ENCODE measurements around the gene APOBEC3G.

DNA sequence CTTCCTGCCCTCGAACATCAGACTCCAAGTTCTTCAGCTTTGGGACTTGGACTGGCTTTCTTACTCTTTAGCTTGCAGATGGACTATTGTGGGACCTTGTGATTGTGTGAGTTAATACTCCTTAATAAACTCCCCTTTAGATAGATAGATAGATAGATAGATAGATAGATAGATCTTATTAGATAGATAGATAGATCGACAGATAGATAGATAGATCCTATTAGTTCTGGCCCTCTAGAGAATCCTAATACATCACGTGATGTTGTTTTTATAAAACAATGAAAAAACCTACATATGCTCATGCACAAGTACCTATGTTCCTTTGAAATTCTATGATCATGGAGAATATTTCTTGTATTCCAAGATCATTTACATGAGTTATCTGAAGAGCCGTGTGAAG, 43.9 kb downstream of the APOBEC3G start:
- TF ChIP-seq, protein P1, sequence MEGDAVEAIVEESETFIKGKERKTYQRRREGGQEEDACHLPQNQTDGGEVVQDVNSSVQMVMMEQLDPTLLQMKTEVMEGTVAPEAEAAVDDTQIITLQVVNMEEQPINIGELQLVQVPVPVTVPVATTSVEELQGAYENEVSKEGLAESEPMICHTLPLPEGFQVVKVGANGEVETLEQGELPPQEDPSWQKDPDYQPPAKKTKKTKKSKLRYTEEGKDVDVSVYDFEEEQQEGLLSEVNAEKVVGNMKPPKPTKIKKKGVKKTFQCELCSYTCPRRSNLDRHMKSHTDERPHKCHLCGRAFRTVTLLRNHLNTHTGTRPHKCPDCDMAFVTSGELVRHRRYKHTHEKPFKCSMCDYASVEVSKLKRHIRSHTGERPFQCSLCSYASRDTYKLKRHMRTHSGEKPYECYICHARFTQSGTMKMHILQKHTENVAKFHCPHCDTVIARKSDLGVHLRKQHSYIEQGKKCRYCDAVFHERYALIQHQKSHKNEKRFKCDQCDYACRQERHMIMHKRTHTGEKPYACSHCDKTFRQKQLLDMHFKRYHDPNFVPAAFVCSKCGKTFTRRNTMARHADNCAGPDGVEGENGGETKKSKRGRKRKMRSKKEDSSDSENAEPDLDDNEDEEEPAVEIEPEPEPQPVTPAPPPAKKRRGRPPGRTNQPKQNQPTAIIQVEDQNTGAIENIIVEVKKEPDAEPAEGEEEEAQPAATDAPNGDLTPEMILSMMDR (conservative IDR thresholded peaks at IDR 0.05 in 1 of 2, IDR thresholded peaks at IDR 0.05 in 1 of 2; ENCODE audit: low read depth in 1 of 2, low read length in 2 of 2) = no peak
- TF ChIP-seq EZH2 (IDR thresholded peaks at IDR 0.05; ENCODE audit: low read length, missing control alignments) = no peak
